SK-N-SH treated with all-trans-retinoic acid at 6 μM for 48 hours (cell line): ENCODE results near the gene SLAMF7.

ENCODE experiments used
- ISL1 ChIP-seq: fragments of 250-450 bp; sonication (Bioruptor Pico); IDR thresholded peaks from 2 replicates; pipeline ENCODE4 v2.1.2; 2022; ENCODE audit warnings: mild to moderate bottlenecking, moderate library complexity
- OSR1 ChIP-seq: fragments of 250-450 bp; sonication (Bioruptor Pico); IDR thresholded peaks from 2 replicates; pipeline ENCODE4 v1.8.0; 2022; ENCODE audit warnings: moderate library complexity, mild to moderate bottlenecking, inconsistent platforms
- TF ChIP-seq, protein P1 (sequence below): fragments of 250-450 bp; sonication (Bioruptor Pico); IDR thresholded peaks from 2 replicates; pipeline ENCODE4 v1.5.0; 2020; ENCODE audit warnings: mild to moderate bottlenecking, moderate library complexity

- TF ChIP-seq, protein P1, sequence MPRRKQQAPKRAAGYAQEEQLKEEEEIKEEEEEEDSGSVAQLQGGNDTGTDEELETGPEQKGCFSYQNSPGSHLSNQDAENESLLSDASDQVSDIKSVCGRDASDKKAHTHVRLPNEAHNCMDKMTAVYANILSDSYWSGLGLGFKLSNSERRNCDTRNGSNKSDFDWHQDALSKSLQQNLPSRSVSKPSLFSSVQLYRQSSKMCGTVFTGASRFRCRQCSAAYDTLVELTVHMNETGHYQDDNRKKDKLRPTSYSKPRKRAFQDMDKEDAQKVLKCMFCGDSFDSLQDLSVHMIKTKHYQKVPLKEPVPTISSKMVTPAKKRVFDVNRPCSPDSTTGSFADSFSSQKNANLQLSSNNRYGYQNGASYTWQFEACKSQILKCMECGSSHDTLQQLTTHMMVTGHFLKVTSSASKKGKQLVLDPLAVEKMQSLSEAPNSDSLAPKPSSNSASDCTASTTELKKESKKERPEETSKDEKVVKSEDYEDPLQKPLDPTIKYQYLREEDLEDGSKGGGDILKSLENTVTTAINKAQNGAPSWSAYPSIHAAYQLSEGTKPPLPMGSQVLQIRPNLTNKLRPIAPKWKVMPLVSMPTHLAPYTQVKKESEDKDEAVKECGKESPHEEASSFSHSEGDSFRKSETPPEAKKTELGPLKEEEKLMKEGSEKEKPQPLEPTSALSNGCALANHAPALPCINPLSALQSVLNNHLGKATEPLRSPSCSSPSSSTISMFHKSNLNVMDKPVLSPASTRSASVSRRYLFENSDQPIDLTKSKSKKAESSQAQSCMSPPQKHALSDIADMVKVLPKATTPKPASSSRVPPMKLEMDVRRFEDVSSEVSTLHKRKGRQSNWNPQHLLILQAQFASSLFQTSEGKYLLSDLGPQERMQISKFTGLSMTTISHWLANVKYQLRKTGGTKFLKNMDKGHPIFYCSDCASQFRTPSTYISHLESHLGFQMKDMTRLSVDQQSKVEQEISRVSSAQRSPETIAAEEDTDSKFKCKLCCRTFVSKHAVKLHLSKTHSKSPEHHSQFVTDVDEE (CRISPR knock-in tag) = no peak
- no peak for TF ChIP-seq OSR1 (CRISPR knock-in tag)
- no peak for TF ChIP-seq ISL1 (CRISPR knock-in tag)
Measured at GRCh38 chr1:160711276-160711601, 27.8 kb upstream of the SLAMF7 start.
